Liver (tissue), 3 donors: ENCODE results near the gene TRNAU1AP.
"Not testable (repeated sequence)": the region's sequence is repeated elsewhere in the genome, so short reads cannot be mapped to it uniquely, and the experiment has no call there.

ENCODE experiments used
- CTCF ChIP-seq: fragments of 150-350 bp; IDR thresholded peaks from 2 replicates; pipeline ENCODE4 v1.5.1; 2017; ENCODE audit warnings: improper control_type of control experiment, low read depth, low read length; ENCODE audit not compliant: missing input control
- GABPA ChIP-seq, 2 donors: IDR thresholded peaks in 1 of 2; conservative IDR thresholded peaks in 1 of 2; 2 replicates each; pipeline ENCODE4 v1.6.1; 2016; ENCODE audit warnings: antibody characterized with exemption in 2 of 2, mild to moderate bottlenecking in 1 of 2, moderate library complexity in 1 of 2
- RAD21 ChIP-seq, 2 donors: IDR thresholded peaks; 2 replicates each; pipeline ENCODE4 v1.6.1; 2016; ENCODE audit warnings: antibody characterized with exemption in 2 of 2, mild to moderate bottlenecking in 2 of 2
- RXRA ChIP-seq, 2 donors: IDR thresholded peaks; 2 replicates each; pipeline ENCODE4 v1.6.1; 2017 to 2018; ENCODE audit warnings: antibody characterized with exemption in 2 of 2, mild to moderate bottlenecking in 1 of 2
- SP1 ChIP-seq: IDR thresholded peaks from 2 replicates; pipeline ENCODE4 v1.6.1; 2018; ENCODE audit warnings: antibody characterized with exemption, mild to moderate bottlenecking
- donor health status: healthy.
- donor health status: healthy.

GRCh38 chr1:28594686-28595411, 42.0 kb downstream of the TRNAU1AP start:
- TF ChIP-seq RXRA (IDR thresholded peaks at IDR 0.05); RAD21 (IDR thresholded peaks at IDR 0.05); CTCF; GABPA (IDR thresholded peaks at IDR 0.05 in 1 of 2, conservative IDR thresholded peaks at IDR 0.05 in 1 of 2); SP1: not testable (repeated sequence)
